NCI-H1092 (cell line): Measurements from ENCODE around the gene ADTRP.

Experiments used
- DNase-seq: peaks from one replicate; lab custom pipeline; 2025; lab: John Stamatoyannopoulos, UW

Gene ADTRP

DNA sequence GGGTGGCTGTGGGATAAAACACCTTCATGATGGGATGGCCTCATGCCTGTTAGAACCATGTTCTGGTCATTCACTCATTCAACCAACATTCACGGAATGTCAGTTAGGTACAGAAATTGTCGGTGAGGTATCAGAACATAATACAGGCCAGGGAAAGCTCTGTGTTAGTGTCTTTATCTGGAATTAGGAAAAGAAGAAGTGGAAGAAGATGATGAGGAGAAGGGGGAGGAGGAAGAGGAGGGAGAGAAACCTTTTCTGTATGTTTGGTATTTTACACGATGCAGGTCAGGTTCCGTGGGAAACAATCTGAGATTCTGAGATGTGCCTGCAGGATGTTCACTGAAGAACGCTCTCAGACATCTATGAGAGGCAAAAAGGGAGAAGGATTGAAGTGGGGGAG lies 5.6 kb downstream of the ADTRP start:
- DNase-seq: no peak

DNA sequence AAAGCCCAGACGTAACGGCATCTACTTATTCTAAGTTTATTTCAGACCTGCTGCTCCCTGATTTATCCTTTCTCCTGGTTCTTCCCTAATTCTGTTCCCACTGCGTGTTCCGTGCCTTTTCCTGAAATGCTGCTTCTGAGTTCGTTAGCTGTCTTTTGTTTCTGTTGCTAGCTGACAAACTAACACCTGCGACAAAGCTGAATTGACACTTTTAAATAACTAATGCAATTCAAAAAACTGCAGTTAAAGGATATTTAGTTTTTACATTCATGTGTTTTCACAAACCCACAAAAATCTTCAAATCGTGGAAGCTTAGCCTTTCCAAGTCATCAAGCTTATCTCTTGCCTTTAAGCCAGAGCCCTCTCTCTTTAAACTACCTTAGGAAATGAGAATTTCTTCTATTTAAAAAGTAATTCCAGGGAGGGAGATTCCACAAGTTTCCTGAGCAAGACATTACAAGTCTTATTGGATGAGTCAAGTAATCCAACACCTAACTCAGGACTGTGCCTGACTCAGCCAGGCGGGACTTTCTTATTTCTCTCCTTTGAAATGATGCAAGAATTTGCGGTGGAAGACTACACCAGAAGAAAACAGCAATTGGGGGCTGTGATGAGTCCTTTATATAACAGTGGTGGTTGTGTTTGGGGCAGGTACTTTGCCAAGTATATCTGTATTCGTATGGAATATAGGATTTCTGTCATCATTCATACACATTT lies 6.3 kb downstream of the ADTRP start:
- DNase-seq: no peak

DNA sequence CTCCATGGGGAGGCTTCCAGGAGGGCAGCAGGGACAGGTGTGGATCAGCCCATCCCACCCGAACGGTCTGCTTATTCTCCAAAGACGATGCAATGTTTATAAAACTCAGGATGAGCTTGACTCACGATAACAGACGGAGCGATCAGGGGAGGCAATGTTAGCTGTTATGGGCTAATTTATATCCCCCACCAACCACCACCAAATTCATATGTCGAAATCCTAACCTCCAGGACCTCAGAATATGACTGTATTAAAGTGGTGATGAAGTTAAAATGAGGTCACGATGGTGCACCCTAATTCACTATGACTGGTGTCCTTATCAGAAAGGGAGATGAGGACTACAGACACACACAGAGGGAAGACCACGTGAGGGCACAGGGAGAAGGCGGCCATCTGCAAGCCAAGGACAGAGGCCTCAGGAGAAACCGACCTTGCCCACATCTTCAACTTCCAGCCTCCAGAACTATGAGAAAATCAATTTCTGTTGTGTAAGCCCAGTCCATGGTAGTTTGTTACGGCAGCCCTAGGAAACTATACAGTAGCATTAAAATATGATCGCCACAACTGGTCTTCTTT lies 7.0 kb downstream of the ADTRP start:
- DNase-seq: no peak

DNA sequence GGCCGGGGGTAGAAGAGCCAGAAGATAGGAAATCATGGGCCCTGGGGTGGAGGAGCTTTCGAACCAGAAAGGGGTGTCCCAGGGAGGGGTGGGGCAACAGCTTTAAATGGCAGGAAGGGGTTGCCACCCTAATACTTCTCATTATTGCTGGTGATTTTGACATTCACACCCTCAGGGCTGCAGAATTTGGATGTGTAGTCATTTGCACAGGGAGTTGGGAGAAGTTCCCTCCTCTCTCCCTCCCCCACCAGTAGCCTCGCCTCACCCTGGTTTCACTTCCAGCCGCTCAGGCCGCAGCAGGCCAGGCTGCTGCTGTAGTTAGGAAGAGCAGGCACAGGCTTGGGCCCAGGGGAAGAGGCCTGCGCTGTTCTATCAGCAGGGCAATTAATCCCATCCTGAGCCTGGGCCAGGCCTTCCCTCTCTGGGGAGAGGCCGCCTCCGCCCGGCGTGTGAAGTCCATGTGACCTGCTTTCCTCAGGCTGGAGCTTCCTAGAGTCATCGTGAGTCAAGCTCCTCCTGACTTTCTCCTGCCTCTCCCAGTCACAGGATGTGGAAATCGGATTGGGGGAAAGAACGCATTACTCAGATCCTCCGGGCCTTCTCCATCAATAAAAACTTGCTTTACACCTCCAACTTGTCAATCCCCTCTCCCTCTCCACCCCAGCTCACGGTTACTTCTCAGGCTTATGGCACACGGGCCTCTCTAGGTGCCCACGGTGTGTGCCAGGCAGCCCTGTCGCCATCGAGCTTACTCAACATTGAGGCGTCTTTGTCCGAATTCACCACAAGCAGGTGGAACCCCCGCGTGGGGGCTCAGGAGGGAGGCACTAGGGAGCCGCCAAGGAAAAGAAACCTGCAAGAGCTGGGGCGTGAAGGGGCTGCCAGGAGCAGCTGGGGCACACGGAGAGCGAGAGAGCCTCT lies 7.8 kb downstream of the ADTRP start:
- DNase-seq: no peak

DNA sequence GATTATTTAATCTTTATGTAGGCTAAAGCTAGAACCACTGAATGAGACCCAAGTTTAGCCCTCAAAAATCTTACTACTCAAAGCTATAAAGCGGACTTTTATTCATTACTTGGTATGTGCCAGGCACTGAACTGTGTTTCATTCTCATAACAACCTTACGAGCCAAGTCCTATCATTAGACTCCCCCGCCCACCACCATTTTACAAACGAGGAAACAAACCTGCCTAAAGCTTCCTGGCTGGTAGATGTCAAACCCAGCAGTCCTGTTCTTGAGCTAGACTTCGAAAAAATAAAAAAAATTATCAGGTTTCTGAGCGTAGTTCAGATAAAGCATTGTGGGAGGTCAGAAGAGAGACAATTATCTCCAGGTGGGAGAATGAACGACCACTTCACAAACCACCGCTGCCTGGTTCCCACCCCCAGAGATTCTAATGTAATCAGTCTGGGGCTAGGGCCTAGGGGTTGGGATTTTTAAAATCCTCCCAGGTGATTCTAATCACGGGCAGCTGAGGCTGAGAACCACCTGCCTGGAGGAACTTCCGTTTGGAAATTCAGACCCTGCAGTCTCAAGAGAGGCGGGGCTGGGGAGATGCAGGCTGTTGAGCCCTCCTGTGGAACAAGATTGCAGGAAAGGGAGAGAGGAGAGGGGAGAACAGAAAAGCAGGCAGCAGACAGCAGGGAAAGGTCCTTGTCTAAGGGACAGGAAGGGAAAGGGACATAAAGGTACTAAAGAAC lies 8.6 kb downstream of the ADTRP start:
- no peak for DNase-seq

DNA sequence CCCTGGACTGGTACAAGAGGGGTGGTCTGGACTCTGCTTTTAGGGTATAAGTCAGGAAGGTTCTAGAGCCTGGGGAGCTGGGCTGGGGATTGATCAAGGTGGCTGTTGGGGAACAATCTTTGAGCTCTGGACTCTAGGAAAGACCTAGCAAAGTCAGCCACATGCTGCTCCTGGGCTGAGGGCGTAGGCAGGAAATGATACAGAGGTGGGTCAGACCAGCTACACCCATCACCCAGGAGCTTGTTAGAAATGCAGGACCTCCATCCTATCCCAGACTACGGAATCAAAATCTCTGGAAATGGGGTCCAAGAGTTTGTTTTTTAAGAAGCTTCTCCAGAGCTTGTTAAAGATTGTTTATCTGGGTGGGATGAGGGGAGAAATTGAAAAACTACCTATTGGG lies 9.4 kb downstream of the ADTRP start:
- DNase-seq: no peak

GRCh38 chr6:11767978-11768756 lies 10.4 kb downstream of the ADTRP start:
- DNase-seq: no peak

GRCh38 chr6:11767458-11767857 lies 11.1 kb downstream of the ADTRP start:
- DNase-seq: no peak

- DNase-seq: no peak
Observed at GRCh38 chr6:11766589-11767450, 11.8 kb downstream of the ADTRP start.

GRCh38 chr6:11766043-11766442 lies 12.6 kb downstream of the ADTRP start:
- DNase-seq: no peak

GRCh38 chr6:11764250-11764604 lies 14.4 kb downstream of the ADTRP start:
- DNase-seq: no peak

GRCh38 chr6:11763460-11764249 lies 14.9 kb downstream of the ADTRP start:
- DNase-seq: no peak

DNA sequence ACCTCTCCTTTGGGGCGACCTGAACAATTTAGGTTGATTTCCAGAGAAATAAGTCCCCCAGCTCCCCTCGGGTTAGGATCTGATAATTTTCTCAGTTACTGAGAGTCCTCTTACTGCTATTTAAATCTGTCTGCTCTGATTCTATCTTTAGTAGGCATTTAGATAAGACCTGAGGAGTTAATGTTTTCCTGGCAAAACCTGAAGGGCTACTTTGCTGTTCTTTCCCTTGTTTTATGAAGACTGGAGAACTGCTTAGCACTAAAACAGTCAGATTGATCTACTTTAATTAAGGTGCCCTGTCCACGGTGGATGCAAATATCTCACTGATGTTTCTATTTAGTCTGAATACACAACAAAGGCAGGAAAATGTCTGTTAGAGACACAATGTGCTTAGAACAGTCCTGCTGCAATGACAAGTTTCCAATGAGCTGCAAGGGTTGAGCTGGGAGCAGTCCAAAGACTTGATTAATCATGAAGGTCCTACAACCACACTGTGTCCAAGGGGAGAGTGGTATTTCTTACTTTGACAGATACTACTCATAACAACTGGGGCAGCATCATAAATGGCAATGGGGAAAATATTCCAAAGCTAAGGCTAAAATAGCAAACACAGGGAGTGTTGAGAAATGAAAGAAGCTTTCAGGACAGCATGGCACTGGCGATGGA lies 15.7 kb downstream of the ADTRP start:
- no peak for DNase-seq

DNA sequence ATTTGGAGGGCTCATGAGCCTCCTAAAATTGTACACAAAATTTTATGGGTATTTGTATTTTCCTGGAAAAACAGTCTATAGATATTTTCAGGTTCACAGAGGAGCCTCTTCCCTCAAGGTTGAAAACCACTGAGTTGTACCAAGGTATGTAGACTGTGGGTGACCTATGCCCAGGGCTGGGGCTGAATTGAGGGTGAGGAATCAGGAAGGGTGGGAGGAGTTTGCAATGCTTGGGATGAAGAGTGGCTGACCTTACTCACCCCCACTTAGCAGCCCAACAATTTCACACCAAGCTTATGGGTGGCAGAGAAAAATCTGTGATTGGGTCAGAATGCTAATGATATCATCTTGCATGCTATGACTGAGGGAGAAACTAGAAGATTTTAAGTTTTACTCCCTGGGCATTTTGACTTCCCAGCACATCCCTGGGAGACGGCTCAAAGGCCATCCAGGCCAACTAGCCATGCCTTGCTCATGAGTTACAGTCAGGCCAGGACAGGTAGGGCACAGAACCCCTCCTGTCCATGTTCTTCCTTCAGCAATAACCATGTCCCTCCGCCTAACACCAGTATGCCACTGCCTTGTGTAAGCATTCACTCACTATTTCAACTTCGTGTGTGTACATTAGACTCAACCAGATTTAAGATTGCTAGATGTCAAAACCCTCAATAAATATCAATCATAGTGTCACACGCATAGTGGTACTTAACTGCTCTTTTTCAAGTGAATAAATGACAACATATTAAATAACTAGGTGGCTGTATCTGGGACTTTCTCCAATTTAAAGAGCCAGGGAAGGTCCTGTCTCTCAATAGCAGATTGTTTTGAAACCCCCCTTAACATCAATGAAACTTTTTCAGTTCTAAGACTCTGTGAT lies 16.6 kb downstream of the ADTRP start:
- no peak for DNase-seq

GRCh38 chr6:11760015-11760473 lies 18.6 kb downstream of the ADTRP start:
- DNase-seq: no peak

GRCh38 chr6:11758878-11759277 lies 19.7 kb downstream of the ADTRP start:
- DNase-seq: no peak

- no peak for DNase-seq
Observed at GRCh38 chr6:11756726-11757125, 21.9 kb downstream of the ADTRP start.

- DNase-seq: no peak
Observed at GRCh38 chr6:11756292-11756691, 22.3 kb downstream of the ADTRP start.
